Endothelial cell of umbilical vein (primary cell): ENCODE results near the gene GEMIN5. TPM values are rescaled to one million over a fixed set of nuclear protein-coding genes. Genes with fewer than 3 reads are reported as not detected.

ENCODE experiments used
- BruUV-seq: library from RNA; stranded (reverse); fragments of 400-500 nt; replicated peaks from 2 replicates; lab custom pipeline; 2021; lab: Mats Ljungman, UMichigan
- CTCF ChIA-PET: fragments of 300-600, 350-600 bp; sonication (Branson Sonifier 250); formaldehyde crosslinking; loops from one replicate; lab custom pipeline; 2021; ENCODE audit warnings: antibody characterized with exemption, inconsistent platforms; lab: Charles Lee
- POLR2A ChIA-PET: fragments of 300-600, 350-600 bp; sonication (Branson Sonifier 250); formaldehyde crosslinking; loops from one replicate; lab custom pipeline; 2021; ENCODE audit warnings: antibody characterized with exemption, inconsistent platforms; lab: Charles Lee
- DNase-seq: peaks from one replicate; pipeline ENCODE4 v3.0.0-alpha.2; 2011; ENCODE audit warnings: low read depth, low spot score
- FAIRE-seq: peaks from 2 replicates; lab custom pipeline; 2011; peaks lifted over from hg19 to GRCh38; lab: Jason Lieb, UNC
- H2AFZ ChIP-seq: 2 replicates; pipeline ENCODE4 v1.6.0; 2012; ENCODE audit warnings: low read depth, low read length, control low read depth, inconsistent platforms
- H3K27ac ChIP-seq: 2 replicates; pipeline ENCODE4 v1.5.1; 2011; ENCODE audit warnings: low read depth, mild to moderate bottlenecking, control low read depth, low read length, moderate library complexity; ENCODE audit not compliant: insufficient read depth
- H3K27me3 ChIP-seq, 2 experiments: 2 replicates each; pipeline versions ENCODE4 v1.6.0 to v1.6.1; 2011; ENCODE audit warnings: low read length in 2 of 2, mixed read lengths in 1 of 2; ENCODE audit not compliant: control insufficient read depth in 2 of 2, insufficient read depth in 2 of 2
- H3K36me3 ChIP-seq, 2 experiments: 2 replicates in 1 of 2; 3 replicates in 1 of 2; pipeline ENCODE4 v1.5.1; 2011; ENCODE audit warnings: low read length in 2 of 2, mild to moderate bottlenecking in 1 of 2, moderate library complexity in 1 of 2; ENCODE audit not compliant: control insufficient read depth in 2 of 2, insufficient read depth in 2 of 2; ENCODE audit errors: extremely low read depth in 1 of 2
- H3K4me1 ChIP-seq: 3 replicates; pipeline ENCODE4 v1.5.1; 2011; ENCODE audit warnings: mild to moderate bottlenecking, low read length; ENCODE audit not compliant: control insufficient read depth, insufficient read depth; ENCODE audit errors: extremely low read depth
- H3K4me2 ChIP-seq: 2 replicates; pipeline ENCODE4 v1.6.1; 2011; ENCODE audit warnings: low read length, control low read depth, mixed read lengths; ENCODE audit not compliant: insufficient read depth
- H3K4me3 ChIP-seq, 3 experiments: fragments of 200-600 bp in 1 of 3; sonication (generic), shearing (Covaris generic) in 1 of 3; replicated peaks in 1 of 3; 2 replicates each; pipeline ENCODE4 v1.5.1; 2011 to 2016; ENCODE audit warnings: control low read depth in 3 of 3, low read length in 3 of 3, mild to moderate bottlenecking in 2 of 3, inconsistent platforms in 1 of 3, low read depth in 1 of 3, moderate library complexity in 1 of 3; ENCODE audit not compliant: insufficient read depth in 1 of 3
- H3K79me2 ChIP-seq: 2 replicates; pipeline ENCODE4 v1.6.0; 2012; ENCODE audit warnings: low read length, inconsistent platforms; ENCODE audit not compliant: control insufficient read depth, insufficient read depth
- H3K9ac ChIP-seq: replicated peaks from 2 replicates; pipeline ENCODE3; 2011; ENCODE audit warnings: low read length, control low read depth; ENCODE audit not compliant: insufficient read depth; ENCODE audit errors: extremely low read depth
- H3K9me1 ChIP-seq: replicated peaks from 3 replicates; pipeline ENCODE4 v1.6.0; 2011; ENCODE audit warnings: mild to moderate bottlenecking, low read length; ENCODE audit not compliant: control insufficient read depth, insufficient read depth; ENCODE audit errors: extremely low read depth
- H3K9me3 ChIP-seq: replicated peaks from 2 replicates; pipeline ENCODE4 v1.5.1; 2012; ENCODE audit warnings: low read length, inconsistent platforms; ENCODE audit not compliant: control insufficient read depth, insufficient read depth
- H4K20me1 ChIP-seq: replicated peaks from 2 replicates; pipeline ENCODE3; 2011; ENCODE audit warnings: mild to moderate bottlenecking, low read length; ENCODE audit not compliant: control insufficient read depth, insufficient read depth; ENCODE audit errors: extremely low read depth
- CTCF ChIP-seq, 2 donors: IDR thresholded peaks; 1 replicate in 1 of 2; 2 replicates in 1 of 2; pipeline ENCODE4 v1.5.1; 2011; ENCODE audit warnings: low read length in 2 of 2, mild to moderate bottlenecking in 2 of 2, moderate library complexity in 2 of 2, control low read depth in 1 of 2, inconsistent platforms in 1 of 2, low read depth in 1 of 2; ENCODE audit not compliant: insufficient read depth in 1 of 2; ENCODE audit errors: extremely low read depth in 1 of 2
- EZH2 ChIP-seq: IDR thresholded peaks from 2 replicates; pipeline ENCODE4 v1.6.1; 2012; ENCODE audit warnings: borderline replicate concordance, low read depth, mild to moderate bottlenecking, moderate library complexity, low read length, inconsistent platforms; ENCODE audit not compliant: severe bottlenecking
- FOS ChIP-seq: IDR thresholded peaks from 2 replicates; pipeline ENCODE4 v1.6.1; 2011; ENCODE audit warnings: mild to moderate bottlenecking, low read length, moderate library complexity, borderline replicate concordance; ENCODE audit not compliant: insufficient read depth
- GATA2 ChIP-seq: IDR thresholded peaks from 2 replicates; pipeline ENCODE4 v1.7.0; 2011; ENCODE audit warnings: low read depth, mild to moderate bottlenecking, moderate library complexity, mixed read lengths, low read length; ENCODE audit not compliant: insufficient read length, insufficient read depth
- JUN ChIP-seq: IDR thresholded peaks from 2 replicates; pipeline ENCODE4 v1.6.1; 2011; ENCODE audit warnings: borderline replicate concordance, low read depth; ENCODE audit not compliant: insufficient read length, insufficient read depth
- MAX ChIP-seq: IDR thresholded peaks from 2 replicates; pipeline ENCODE4 v1.6.1; 2011; ENCODE audit not compliant: insufficient read depth, insufficient read length
- MYC ChIP-seq: IDR thresholded peaks from one replicate; pipeline ENCODE4 v1.6.1; 2011; ENCODE audit warnings: mild to moderate bottlenecking, low read depth, low read length
- POLR2A ChIP-seq: IDR thresholded peaks from 2 replicates; pipeline ENCODE4 v1.6.1; 2012; ENCODE audit warnings: low read depth, mild to moderate bottlenecking, control low read depth, low read length
- POLR2AphosphoS5 ChIP-seq: IDR thresholded peaks from 2 replicates; pipeline ENCODE4 v1.6.1; 2012; ENCODE audit warnings: low read depth, mild to moderate bottlenecking, control low read depth, low read length, moderate library complexity; ENCODE audit not compliant: insufficient read depth
- dilution Hi-C: fragments of 300-500 bp; cut with MboI; formaldehyde crosslinking; loops from one replicate; pipeline ENCODE4 v1.15.0; 2019; ENCODE audit warnings: low sequenced_read_pairs; ENCODE audit not compliant: extremely low pct_ligation_motif_present
- intact Hi-C: fragments of 100-400 bp; cut with micrococcal nuclease; formaldehyde crosslinking; loops from one replicate; pipeline ENCODE4 v1.10.0; 2022
- polyA plus RNA-seq, 4 experiments: library from polyadenylated mRNA; depleted of rRNA in 3 of 4; stranded (reverse) in 3 of 4; unstranded in 1 of 4; fragments of >200 nt; gene quantifications; 2 replicates each; pipeline versions ENCODE4 v1.2.1 to v1.2.3, GENCODE V29; 2011 to 2012; ENCODE audit warnings: missing spikeins in 1 of 4
- total RNA-seq: library from RNA; stranded (reverse); gene quantifications from 2 replicates; pipeline ENCODE4 v1.2.3, GENCODE V29; 2021

GEMIN5 gene
- total and polyA plus RNA-seq, 2 donors (not counting 3 experiments of a cell fraction or from before 2014, with no cell fraction given), result 7.2 to 23.1 TPM

DNA sequence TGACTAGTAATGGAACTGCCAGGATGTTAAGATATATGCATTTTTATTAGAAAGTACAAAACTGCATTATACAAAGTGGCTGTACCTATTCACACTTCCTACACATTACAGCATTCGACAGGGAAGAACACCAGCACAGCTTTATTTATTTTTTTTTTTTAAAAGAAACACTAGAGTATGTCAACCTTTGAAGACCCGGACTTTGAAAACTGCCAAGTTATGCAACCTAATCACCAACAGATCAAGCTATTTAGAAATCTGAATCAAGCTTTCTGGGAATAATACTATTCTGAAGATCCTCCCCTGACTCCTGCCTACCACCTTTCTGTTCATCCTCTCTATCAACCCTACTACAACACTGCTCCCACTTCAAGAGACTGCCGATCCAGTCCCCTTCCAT is 4.5 kb downstream of the GEMIN5 start:
- Histone ChIP-seq H3K36me3 (peaks cover 0 to 9% of the 10 kb centered on the region in 2 experiments), H3K9me3 (no peaks in the 10 kb centered on the region), H3K27ac (no peak overlapping the region), H3K79me2 (peaks cover 15% of the 10 kb centered on the region), H3K4me2 (no peak overlapping the region), H3K4me3 (no peak overlapping the region), H3K27me3 (no peaks in the 10 kb centered on the region), H3K9me1 (no peaks in the 10 kb centered on the region), H3K9ac (no peak overlapping the region), H4K20me1 (no peaks in the 10 kb centered on the region), H2AFZ (no peak overlapping the region), H3K4me1 (peaks cover 13% of the 10 kb centered on the region)
- dilution Hi-C loops (no loop called here), intact Hi-C loops (no loop called here)
- ChIA-PET POLR2A (no interaction called here), CTCF (no interaction called here)
- no TSS peak for BruUV-seq
- DNase-seq (no peak), FAIRE-seq (no peak)
- no peak for TF ChIP-seq MAX
- TF ChIP-seq MYC, result no peak
- no peak for TF ChIP-seq CTCF (IDR thresholded peaks at IDR 0.05; ENCODE audit: extremely low read depth in 1 of 2, insufficient read depth in 1 of 2, low read depth in 1 of 2, low read length in 2 of 2)
- no peak for TF ChIP-seq JUN
- TF ChIP-seq POLR2A, result no peak
- no peak for TF ChIP-seq POLR2AphosphoS5
- no peak for TF ChIP-seq EZH2
- TF ChIP-seq FOS, result no peak
- TF ChIP-seq GATA2, result no peak
